ENCODE results near the gene MCU. TPM values are rescaled to one million over a fixed set of nuclear protein-coding genes. Genes with fewer than 3 reads are reported as not detected.
A peak's percentile ranks its signal among the peaks of the same experiment; 100 is the strongest.
"Not testable (repeated sequence)": the region's sequence is repeated elsewhere in the genome, so short reads cannot be mapped to it uniquely, and the experiment has no call there.

MCU gene
- total RNA-seq, 1 donor = 42.7 TPM

DNA sequence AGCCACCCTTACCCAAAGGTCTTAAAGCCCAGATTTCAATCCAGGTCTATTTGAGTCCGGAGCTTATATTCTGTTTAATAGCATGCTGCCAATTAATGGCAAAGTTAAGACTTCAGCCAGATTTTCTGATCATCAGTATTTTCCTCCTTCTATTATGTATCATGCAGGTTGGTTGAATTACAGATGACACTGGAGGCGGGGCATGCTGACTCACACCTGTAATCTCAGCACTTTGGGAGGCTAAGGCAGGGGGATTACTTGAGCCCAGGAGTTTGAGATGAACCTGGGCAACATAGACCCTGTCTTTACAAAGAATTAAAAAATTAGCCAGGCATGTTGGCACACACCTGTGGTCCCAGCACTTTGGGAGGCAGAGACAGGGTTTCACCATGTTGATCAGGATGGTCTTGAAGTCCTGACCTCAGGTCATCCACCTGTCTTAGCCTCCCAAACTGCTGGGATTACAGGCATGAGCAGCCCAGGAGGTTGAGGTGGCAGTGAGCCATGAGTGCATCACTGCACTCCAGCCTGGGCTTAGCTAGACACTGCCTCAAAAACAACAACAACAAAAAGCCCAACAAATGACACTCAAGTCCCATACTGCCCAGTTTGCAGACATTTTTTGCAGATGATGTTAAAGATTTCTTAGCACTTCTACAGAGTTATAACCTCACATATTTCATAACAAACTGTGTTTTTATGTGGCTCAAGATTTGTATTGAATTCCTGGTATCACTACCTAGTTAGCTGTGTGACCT, 62.5 kb downstream of the MCU start:
- TF ChIP-seq, protein P1, sequence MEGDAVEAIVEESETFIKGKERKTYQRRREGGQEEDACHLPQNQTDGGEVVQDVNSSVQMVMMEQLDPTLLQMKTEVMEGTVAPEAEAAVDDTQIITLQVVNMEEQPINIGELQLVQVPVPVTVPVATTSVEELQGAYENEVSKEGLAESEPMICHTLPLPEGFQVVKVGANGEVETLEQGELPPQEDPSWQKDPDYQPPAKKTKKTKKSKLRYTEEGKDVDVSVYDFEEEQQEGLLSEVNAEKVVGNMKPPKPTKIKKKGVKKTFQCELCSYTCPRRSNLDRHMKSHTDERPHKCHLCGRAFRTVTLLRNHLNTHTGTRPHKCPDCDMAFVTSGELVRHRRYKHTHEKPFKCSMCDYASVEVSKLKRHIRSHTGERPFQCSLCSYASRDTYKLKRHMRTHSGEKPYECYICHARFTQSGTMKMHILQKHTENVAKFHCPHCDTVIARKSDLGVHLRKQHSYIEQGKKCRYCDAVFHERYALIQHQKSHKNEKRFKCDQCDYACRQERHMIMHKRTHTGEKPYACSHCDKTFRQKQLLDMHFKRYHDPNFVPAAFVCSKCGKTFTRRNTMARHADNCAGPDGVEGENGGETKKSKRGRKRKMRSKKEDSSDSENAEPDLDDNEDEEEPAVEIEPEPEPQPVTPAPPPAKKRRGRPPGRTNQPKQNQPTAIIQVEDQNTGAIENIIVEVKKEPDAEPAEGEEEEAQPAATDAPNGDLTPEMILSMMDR (IDR thresholded peaks at IDR 0.05; ENCODE audit: extremely low read depth, low read depth, low read length) = no peak
- H3K36me3 ChIP-seq (ENCODE audit: insufficient read depth, low read length) = no peaks in the 10 kb centered on the region
- no peaks in the 10 kb centered on the region for H3K27me3 ChIP-seq (ENCODE audit: insufficient read depth, low read length)
- DNase-seq (ENCODE audit: insufficient read length, low spot score, missing footprints) = no peak
- H3K9me3 ChIP-seq (ENCODE audit: low read depth, low read length) = no peaks in the 10 kb centered on the region
- no peak overlapping the region for H3K27ac ChIP-seq (ENCODE audit: low read depth, low read length)
- H3K4me3 ChIP-seq (ENCODE audit: insufficient read depth, low read length) = no peak overlapping the region
- H3K4me1 ChIP-seq (ENCODE audit: insufficient read depth, low read length) = peaks cover 4% of the 10 kb centered on the region
- H4K20me1 ChIP-seq (ENCODE audit: insufficient read depth, low read length) = peaks cover 6% of the 10 kb centered on the region
- H2AFZ ChIP-seq (ENCODE audit: low read length) = no peak overlapping the region
- peaks cover 30% of the 10 kb centered on the region for H3K79me2 ChIP-seq (ENCODE audit: insufficient read depth, low read length)
- H3K4me2 ChIP-seq (ENCODE audit: insufficient read depth, low read length) = no peak overlapping the region

DNA sequence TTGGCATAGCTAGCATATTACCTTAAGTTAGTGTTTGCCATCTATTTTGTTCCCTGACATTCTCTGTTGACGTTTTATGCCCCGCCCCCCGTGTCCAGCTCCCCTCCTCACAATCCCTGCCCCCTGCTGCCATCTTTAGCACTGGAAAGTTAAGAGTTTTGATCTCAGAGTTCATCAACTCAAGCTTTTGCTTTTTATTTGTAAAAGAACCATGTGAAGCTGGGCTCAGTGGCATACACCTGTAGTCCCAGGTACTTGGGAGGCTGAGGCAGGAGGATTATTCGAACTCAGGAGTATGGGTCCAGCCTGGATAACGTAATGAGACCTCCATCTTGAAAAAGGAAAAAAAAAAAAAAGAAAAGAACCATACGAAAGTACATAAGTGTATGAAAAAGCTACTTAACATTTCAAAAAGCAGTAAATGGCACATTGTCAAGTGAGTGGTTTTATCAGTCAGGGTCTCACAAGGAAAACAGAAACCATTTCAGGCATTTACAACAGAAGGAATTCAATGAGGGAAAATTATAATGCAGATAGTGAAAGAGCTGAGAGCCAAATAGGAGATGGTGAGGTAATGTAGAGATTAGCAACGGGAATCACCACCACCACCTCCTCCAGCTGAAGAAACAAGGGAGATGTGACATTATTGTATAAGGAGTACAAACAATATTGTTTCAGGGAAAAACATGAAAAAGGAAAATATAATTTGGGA, 64.9 kb downstream of the MCU start:
- TF ChIP-seq, protein P1 (IDR thresholded peaks at IDR 0.05; ENCODE audit: extremely low read depth, low read depth, low read length) = no peak
- Histone ChIP-seq H3K27ac (ENCODE audit: low read depth, low read length) (no peak overlapping the region), H3K79me2 (ENCODE audit: insufficient read depth, low read length) (peaks cover 30% of the 10 kb centered on the region), H3K36me3 (ENCODE audit: insufficient read depth, low read length) (no peaks in the 10 kb centered on the region), H3K4me3 (ENCODE audit: insufficient read depth, low read length) (no peak overlapping the region), H2AFZ (ENCODE audit: low read length) (no peak overlapping the region), H3K4me2 (ENCODE audit: insufficient read depth, low read length) (no peak overlapping the region), H3K9me3 (ENCODE audit: low read depth, low read length) (no peaks in the 10 kb centered on the region), H3K4me1 (ENCODE audit: insufficient read depth, low read length) (peaks cover 6% of the 10 kb centered on the region), H3K27me3 (ENCODE audit: insufficient read depth, low read length) (no peaks in the 10 kb centered on the region), H4K20me1 (ENCODE audit: insufficient read depth, low read length) (peaks cover 6% of the 10 kb centered on the region)
- DNase-seq (ENCODE audit: insufficient read length, low spot score, missing footprints) = peak; percentile 3

DNA sequence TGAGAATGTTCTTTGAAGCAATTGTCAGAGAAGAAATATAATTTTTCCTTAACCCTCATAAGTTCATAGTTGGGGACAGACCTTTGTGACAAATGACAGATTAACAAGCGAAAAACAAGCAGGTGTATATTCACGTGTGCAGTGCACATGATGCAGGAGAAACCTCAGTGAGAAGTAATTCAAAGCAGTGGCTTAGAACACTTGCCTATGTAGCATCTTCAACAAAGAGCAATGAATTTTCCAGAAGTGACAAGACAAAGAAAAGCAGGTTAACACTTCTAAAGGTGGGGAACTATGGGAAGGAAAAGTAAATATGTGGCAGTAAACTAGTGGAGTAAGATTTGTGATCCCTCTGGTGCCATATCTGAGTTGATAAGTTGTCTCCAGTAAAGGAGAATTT, 65.8 kb downstream of the MCU start:
- no peak overlapping the region for H3K27ac ChIP-seq (ENCODE audit: low read depth, low read length)
- H3K27me3 ChIP-seq (ENCODE audit: insufficient read depth, low read length) = no peaks in the 10 kb centered on the region
- H3K79me2 ChIP-seq (ENCODE audit: insufficient read depth, low read length) = peaks cover 26% of the 10 kb centered on the region
- H3K36me3 ChIP-seq (ENCODE audit: insufficient read depth, low read length) = no peaks in the 10 kb centered on the region
- H3K9me3 ChIP-seq (ENCODE audit: low read depth, low read length) = no peaks in the 10 kb centered on the region
- no peak overlapping the region for H3K4me2 ChIP-seq (ENCODE audit: insufficient read depth, low read length)
- H2AFZ ChIP-seq (ENCODE audit: low read length) = no peak overlapping the region
- DNase-seq (ENCODE audit: insufficient read length, low spot score, missing footprints) = no peak
- H3K4me1 ChIP-seq (ENCODE audit: insufficient read depth, low read length) = peaks cover 10% of the 10 kb centered on the region
- TF ChIP-seq, protein P1 (IDR thresholded peaks at IDR 0.05; ENCODE audit: extremely low read depth, low read depth, low read length) = no peak
- H3K4me3 ChIP-seq (ENCODE audit: insufficient read depth, low read length) = no peak overlapping the region
- peaks cover 6% of the 10 kb centered on the region for H4K20me1 ChIP-seq (ENCODE audit: insufficient read depth, low read length)

DNA sequence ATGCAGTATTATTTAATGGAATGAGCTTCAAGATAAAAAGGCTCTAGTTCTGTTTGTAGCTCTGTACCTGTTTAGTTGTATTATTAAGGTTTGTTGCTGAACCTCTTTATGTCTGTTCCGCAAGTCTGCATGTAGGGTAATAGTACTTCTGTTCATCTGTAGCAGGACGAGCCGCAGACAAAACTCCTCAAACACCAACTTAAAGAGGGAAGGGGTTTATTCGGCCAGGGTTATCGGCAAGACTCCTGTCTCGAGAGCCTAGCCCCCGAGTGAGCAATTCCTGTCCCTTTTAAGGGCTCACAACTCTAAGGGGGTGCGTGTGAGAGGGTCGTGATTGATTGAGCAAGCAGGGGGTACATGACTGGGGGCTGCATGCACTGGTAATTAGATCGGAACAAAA, 67.0 kb downstream of the MCU start:
- H3K4me3 ChIP-seq (ENCODE audit: insufficient read depth, low read length); H3K27ac ChIP-seq (ENCODE audit: low read depth, low read length); DNase-seq (ENCODE audit: insufficient read length, low spot score, missing footprints); H3K36me3 ChIP-seq (ENCODE audit: insufficient read depth, low read length); H3K9me3 ChIP-seq (ENCODE audit: low read depth, low read length); H3K27me3 ChIP-seq (ENCODE audit: insufficient read depth, low read length); H4K20me1 ChIP-seq (ENCODE audit: insufficient read depth, low read length); H3K4me2 ChIP-seq (ENCODE audit: insufficient read depth, low read length); H2AFZ ChIP-seq (ENCODE audit: low read length): not testable (repeated sequence)
- H3K4me1 ChIP-seq (ENCODE audit: insufficient read depth, low read length) = peaks cover 21% of the 10 kb centered on the region
- peaks cover 26% of the 10 kb centered on the region for H3K79me2 ChIP-seq (ENCODE audit: insufficient read depth, low read length)

Measured in osteoblast (primary cell).